ENCODE data around the gene AP2M1. TPM values are rescaled to one million over a fixed set of nuclear protein-coding genes. Genes with fewer than 3 reads are reported as not detected.

Gene AP2M1
- total and polyA plus RNA-seq, 10 of the 15 experiments (the other 5 are each of a cell fraction or from before 2014, with no cell fraction given) = 65.6 to 356 (median 161) TPM

GRCh38 chr3:184174646-184175492 lies at the start of gene AP2M1 (continued):
- TF ChIP-seq IRF5 (IDR thresholded peaks at IDR 0.05; ENCODE audit: borderline replicate concordance) = no peak
- peak; percentile 79 for TF ChIP-seq BACH1 (IDR thresholded peaks at IDR 0.05; ENCODE audit: borderline replicate concordance)
- no peak for TF ChIP-seq E2F8 (IDR thresholded peaks at IDR 0.05; ENCODE audit: low read depth, partially characterized antibody)
- no peak for TF ChIP-seq PAX5 (IDR thresholded peaks at IDR 0.05; ENCODE audit: borderline replicate concordance, low read depth, low read length)
- TF ChIP-seq ZNF274 (IDR thresholded peaks at IDR 0.05; ENCODE audit: insufficient read depth, insufficient read length) = no peak
- TF ChIP-seq, protein P1, sequence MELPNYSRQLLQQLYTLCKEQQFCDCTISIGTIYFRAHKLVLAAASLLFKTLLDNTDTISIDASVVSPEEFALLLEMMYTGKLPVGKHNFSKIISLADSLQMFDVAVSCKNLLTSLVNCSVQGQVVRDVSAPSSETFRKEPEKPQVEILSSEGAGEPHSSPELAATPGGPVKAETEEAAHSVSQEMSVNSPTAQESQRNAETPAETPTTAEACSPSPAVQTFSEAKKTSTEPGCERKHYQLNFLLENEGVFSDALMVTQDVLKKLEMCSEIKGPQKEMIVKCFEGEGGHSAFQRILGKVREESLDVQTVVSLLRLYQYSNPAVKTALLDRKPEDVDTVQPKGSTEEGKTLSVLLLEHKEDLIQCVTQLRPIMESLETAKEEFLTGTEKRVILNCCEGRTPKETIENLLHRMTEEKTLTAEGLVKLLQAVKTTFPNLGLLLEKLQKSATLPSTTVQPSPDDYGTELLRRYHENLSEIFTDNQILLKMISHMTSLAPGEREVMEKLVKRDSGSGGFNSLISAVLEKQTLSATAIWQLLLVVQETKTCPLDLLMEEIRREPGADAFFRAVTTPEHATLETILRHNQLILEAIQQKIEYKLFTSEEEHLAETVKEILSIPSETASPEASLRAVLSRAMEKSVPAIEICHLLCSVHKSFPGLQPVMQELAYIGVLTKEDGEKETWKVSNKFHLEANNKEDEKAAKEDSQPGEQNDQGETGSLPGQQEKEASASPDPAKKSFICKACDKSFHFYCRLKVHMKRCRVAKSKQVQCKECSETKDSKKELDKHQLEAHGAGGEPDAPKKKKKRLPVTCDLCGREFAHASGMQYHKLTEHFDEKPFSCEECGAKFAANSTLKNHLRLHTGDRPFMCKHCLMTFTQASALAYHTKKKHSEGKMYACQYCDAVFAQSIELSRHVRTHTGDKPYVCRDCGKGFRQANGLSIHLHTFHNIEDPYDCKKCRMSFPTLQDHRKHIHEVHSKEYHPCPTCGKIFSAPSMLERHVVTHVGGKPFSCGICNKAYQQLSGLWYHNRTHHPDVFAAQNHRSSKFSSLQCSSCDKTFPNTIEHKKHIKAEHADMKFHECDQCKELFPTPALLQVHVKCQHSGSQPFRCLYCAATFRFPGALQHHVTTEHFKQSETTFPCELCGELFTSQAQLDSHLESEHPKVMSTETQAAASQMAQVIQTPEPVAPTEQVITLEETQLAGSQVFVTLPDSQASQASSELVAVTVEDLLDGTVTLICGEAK (IDR thresholded peaks at IDR 0.05; ENCODE audit: borderline replicate concordance) = peak; percentile 76; the same call in 1 of the 2 replicates

Measured in GM12878 (cell line).